DND-41 (cell line): ENCODE data around the gene TK2.

Experiments used
- ATAC-seq: fragments of 200-7000 bp; cut with Tn5 transposase; 3 replicates; pipeline ENCODE4 v1.9.1; 2021; ENCODE audit warnings: low read depth; ENCODE audit not compliant: insufficient read depth
- DNase-seq: peaks from one replicate; pipeline ENCODE4 v3.0.0-alpha.2; 2020
- H2AFZ ChIP-seq: 2 replicates; pipeline ENCODE4 v1.6.0; 2012; ENCODE audit warnings: low read depth, low read length
- H3K27ac ChIP-seq: 2 replicates; pipeline ENCODE4 v1.5.1; 2012; ENCODE audit warnings: low read length, inconsistent platforms
- H3K27me3 ChIP-seq: fragments of 200-600 bp; sonication (generic); 2 replicates; pipeline ENCODE4 v1.6.0; 2012; ENCODE audit warnings: low read length, mild to moderate bottlenecking, inconsistent platforms; ENCODE audit not compliant: insufficient read depth, poor library complexity
- H3K36me3 ChIP-seq: 2 replicates; pipeline ENCODE4 v1.5.1; 2012; ENCODE audit warnings: low read length, inconsistent platforms; ENCODE audit not compliant: insufficient read depth
- H3K4me1 ChIP-seq: 2 replicates; pipeline ENCODE4 v1.5.1; 2012; ENCODE audit warnings: mild to moderate bottlenecking, low read length; ENCODE audit not compliant: insufficient read depth
- H3K4me2 ChIP-seq: 2 replicates; pipeline ENCODE4 v1.6.0; 2012; ENCODE audit warnings: mild to moderate bottlenecking, moderate library complexity, low read length, inconsistent platforms; ENCODE audit not compliant: insufficient read depth
- H3K4me3 ChIP-seq, 2 experiments: fragments of 200-600 bp in 1 of 2; shearing (Covaris generic) in 1 of 2; 2 replicates each; pipeline ENCODE4 v1.5.1; 2012 to 2016; ENCODE audit warnings: inconsistent platforms in 2 of 2, low read length in 2 of 2, mild to moderate bottlenecking in 2 of 2, low read depth in 1 of 2, moderate library complexity in 1 of 2
- H3K79me2 ChIP-seq: 2 replicates; pipeline ENCODE4 v1.6.0; 2012; ENCODE audit warnings: low read length, inconsistent platforms; ENCODE audit not compliant: insufficient read depth
- H3K9ac ChIP-seq: 2 replicates; pipeline ENCODE4 v1.6.0; 2012; ENCODE audit warnings: low read depth, mild to moderate bottlenecking, inconsistent platforms, low read length, moderate library complexity
- H3K9me3 ChIP-seq: 2 replicates; pipeline ENCODE4 v1.5.1; 2012; ENCODE audit warnings: low read length, moderate library complexity, mild to moderate bottlenecking, inconsistent platforms; ENCODE audit not compliant: insufficient read depth, severe bottlenecking
- H4K20me1 ChIP-seq: 2 replicates; pipeline ENCODE4 v1.6.0; 2012; ENCODE audit warnings: low read length; ENCODE audit not compliant: insufficient read depth
- CTCF ChIP-seq: IDR thresholded peaks from 2 replicates; pipeline ENCODE4 v1.5.1; 2012; ENCODE audit warnings: borderline replicate concordance, low read length, moderate library complexity, mild to moderate bottlenecking; ENCODE audit not compliant: poor library complexity, severe bottlenecking; ENCODE audit errors: extremely low read depth
- EZH2 ChIP-seq: IDR thresholded peaks from 3 replicates; pipeline ENCODE4 v1.6.1; 2012; ENCODE audit warnings: borderline replicate concordance, low read depth, mild to moderate bottlenecking, moderate library complexity, low read length, inconsistent platforms; ENCODE audit not compliant: severe bottlenecking

Gene TK2

DNA sequence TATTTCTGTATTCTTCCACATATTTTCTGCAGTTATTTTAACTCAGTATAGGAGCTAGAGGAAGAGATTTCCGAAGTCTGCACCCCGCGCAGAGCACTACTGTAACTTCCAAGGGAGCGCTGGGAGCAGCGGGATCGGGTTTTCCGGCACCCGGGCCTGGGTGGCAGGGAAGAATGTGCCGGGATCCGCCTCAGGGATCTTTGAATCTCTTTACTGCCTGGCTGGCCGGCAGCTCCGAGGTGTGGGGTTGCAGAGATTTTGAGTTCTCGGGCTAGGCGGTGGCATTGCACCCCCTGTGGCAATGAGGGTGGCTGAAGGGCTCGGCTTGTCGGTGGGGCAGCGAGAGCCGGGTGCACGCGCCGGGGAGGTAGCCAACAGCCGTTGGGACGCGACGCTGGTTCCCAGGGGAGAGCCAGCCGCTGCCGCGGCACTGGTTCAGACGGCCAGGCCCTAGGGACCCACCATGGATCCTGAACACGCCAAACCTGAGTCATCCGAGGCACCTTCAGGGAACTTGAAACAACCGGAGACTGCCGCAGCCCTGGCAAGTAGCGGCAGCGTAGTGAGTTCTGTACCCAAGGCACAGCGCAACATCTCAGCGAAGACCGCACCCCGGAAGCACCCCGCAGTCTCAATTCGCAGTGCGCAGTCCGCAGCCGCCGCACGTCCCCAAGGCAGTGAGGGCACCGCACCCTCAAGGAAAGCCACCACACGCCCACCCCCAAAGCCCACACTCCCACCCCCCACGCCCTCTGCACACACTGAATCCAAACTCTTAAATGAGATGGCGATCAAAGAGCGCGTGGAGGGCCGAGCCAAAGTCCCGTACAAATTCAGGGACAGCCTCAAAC, 16.4 kb upstream of the TK2 start, which contains the start of gene CMTM1:
TSS of gene CMTM1 (plus strand) at position 389 of the 851 bp plus-strand sequence. CDS start at position 464, 75 bp downstream.
- DNase-seq (no peak), ATAC-seq (no peak)
- H3K79me2 ChIP-seq = peaks cover 44% of the 10 kb centered on the region
- no peaks in the 10 kb centered on the region for H3K27me3 ChIP-seq
- no peak within 1 kb of the TSS for H2AFZ ChIP-seq
- peaks cover 18% of the 10 kb centered on the region for H3K4me1 ChIP-seq
- no peak within 1 kb of the TSS for H3K27ac ChIP-seq
- no peak within 1 kb of the TSS for H3K4me2 ChIP-seq
- no peaks in the 10 kb centered on the region for H3K9me3 ChIP-seq
- peaks cover 66% of the 10 kb centered on the region for H3K36me3 ChIP-seq
- H4K20me1 ChIP-seq = peaks cover 22% of the 10 kb centered on the region
- H3K9ac ChIP-seq = no peak within 1 kb of the TSS
- TF ChIP-seq CTCF = no peak
- TF ChIP-seq EZH2 = no peak
- no peak within 1 kb of the TSS for H3K4me3 ChIP-seq

DNA sequence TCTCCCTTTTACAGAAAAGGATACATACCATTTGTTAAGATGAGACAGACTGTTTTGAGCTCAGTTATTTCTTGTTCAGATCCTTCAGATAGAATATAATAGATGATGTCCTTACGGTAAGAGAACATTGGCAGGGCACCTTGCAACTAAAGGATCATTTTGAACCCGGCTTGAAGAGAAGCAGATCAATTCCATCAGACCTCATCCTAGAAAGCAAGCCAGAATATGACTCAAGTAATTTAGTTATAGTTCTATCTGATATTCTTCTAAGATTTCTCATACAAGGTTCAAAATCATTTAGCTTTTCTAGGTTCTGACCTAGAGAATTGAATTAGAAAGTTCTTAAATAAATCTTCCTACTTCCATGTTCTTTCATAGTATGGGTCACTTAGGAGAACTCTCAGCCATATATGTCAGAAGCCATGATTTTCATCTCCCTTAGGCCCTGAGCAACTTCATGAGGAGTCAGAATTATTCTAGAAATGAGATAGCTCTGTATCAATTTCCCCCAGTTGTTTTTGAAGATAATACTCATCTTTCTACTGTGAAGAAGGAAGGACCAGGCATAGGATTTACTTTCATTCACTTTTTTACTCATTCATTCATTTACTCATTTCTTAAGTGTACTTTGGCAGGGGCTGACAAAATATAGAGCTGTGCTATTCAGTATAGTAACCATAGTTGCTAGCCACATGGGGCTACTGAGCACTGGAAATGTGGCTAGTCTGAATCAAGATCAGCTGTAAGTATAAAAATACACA, 13.8 kb upstream of the TK2 start:
- peaks cover 85% of the 10 kb centered on the region for H3K36me3 ChIP-seq
- H2AFZ ChIP-seq = no peak overlapping the region
- H3K9me3 ChIP-seq = no peaks in the 10 kb centered on the region
- no peak overlapping the region for H3K4me3 ChIP-seq
- no peaks in the 10 kb centered on the region for H3K27me3 ChIP-seq
- DNase-seq (no peak), ATAC-seq (no peak)
- peaks cover 45% of the 10 kb centered on the region for H4K20me1 ChIP-seq
- no peak overlapping the region for H3K9ac ChIP-seq
- TF ChIP-seq EZH2 (no peak), CTCF (no peak)
- no peak overlapping the region for H3K4me2 ChIP-seq
- H3K79me2 ChIP-seq = peaks cover 69% of the 10 kb centered on the region
- H3K4me1 ChIP-seq = peaks cover 43% of the 10 kb centered on the region
- H3K27ac ChIP-seq = peak overlapping the region; percentile 33; the same call in 1 of the 2 replicates

DNA sequence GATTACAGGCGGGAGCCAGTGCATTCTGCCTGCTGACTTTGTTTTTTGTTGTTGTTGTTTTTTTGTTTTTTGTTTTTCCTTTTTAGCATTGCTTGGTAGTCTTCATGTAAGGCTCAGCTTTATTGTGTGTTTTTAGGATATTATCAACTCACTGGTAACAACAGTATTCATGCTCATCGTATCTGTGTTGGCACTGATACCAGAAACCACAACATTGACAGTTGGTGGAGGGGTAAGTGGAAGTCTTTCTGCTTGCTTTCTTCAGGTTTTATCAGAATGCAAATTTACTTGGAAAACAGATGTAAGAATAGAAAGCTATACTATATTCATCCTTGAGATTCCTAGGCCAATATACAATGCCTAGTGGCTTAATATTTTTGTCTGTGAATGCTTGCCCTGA, 13.1 kb upstream of the TK2 start:
- H2AFZ ChIP-seq = no peak overlapping the region
- no peak overlapping the region for H3K9ac ChIP-seq
- peaks cover 50% of the 10 kb centered on the region for H3K4me1 ChIP-seq
- no peaks in the 10 kb centered on the region for H3K9me3 ChIP-seq
- peaks cover 50% of the 10 kb centered on the region for H4K20me1 ChIP-seq
- TF ChIP-seq EZH2 (no peak), CTCF (no peak)
- no peak overlapping the region for H3K4me3 ChIP-seq
- DNase-seq (no peak), ATAC-seq (peak; percentile 48)
- peak overlapping the region; percentile 33 for H3K27ac ChIP-seq
- H3K27me3 ChIP-seq = no peaks in the 10 kb centered on the region
- H3K4me2 ChIP-seq = no peak overlapping the region
- H3K36me3 ChIP-seq = peaks cover 93% of the 10 kb centered on the region
- H3K79me2 ChIP-seq = peaks cover 77% of the 10 kb centered on the region
